HepG2 (cell line): ENCODE results near the gene CUEDC2. TPM values are rescaled to one million over a fixed set of nuclear protein-coding genes. Genes with fewer than 3 reads are reported as not detected.

Experiments
- ATF1 ChIP-seq: IDR thresholded peaks from 2 replicates; pipeline ENCODE4 v1.6.1; 2016; ENCODE audit warnings: mild to moderate bottlenecking, control low read depth
- ATM ChIP-seq: fragments of 450-650 bp; IDR thresholded peaks from 2 replicates; pipeline ENCODE4 v1.7.1; 2017; ENCODE audit warnings: mild to moderate bottlenecking, borderline replicate concordance
- HOXA9 ChIP-seq: sonication (generic); formaldehyde crosslinking; IDR thresholded peaks from 2 replicates; pipeline ENCODE4 v1.8.1; 2022; ENCODE audit warnings: missing genetic modification reagents, mild to moderate bottlenecking, moderate library complexity, borderline replicate concordance
- IRF1 ChIP-seq: sonication (generic); formaldehyde crosslinking; IDR thresholded peaks from 2 replicates; pipeline ENCODE4 v1.4.0; 2020; ENCODE audit warnings: low read depth, mild to moderate bottlenecking, missing genetic modification reagents
- MTF1 ChIP-seq: sonication (generic); formaldehyde crosslinking; IDR thresholded peaks from 2 replicates; pipeline ENCODE4 v1.5.0; 2020; ENCODE audit warnings: missing genetic modification reagents
- NFAT5 ChIP-seq: sonication (generic); formaldehyde crosslinking; IDR thresholded peaks from 2 replicates; pipeline ENCODE4 v1.4.0; 2020; ENCODE audit warnings: missing genetic modification reagents
- NFYB ChIP-seq: sonication (generic); formaldehyde crosslinking; IDR thresholded peaks from 2 replicates; pipeline ENCODE4 v1.4.0; 2020; ENCODE audit warnings: missing genetic modification reagents
- NRL ChIP-seq: sonication (generic); formaldehyde crosslinking; IDR thresholded peaks from 2 replicates; pipeline ENCODE4 v1.5.0; 2020; ENCODE audit warnings: missing genetic modification reagents, mild to moderate bottlenecking, moderate library complexity, borderline replicate concordance
- PHF20 ChIP-seq: sonication (generic); formaldehyde crosslinking; IDR thresholded peaks from 2 replicates; pipeline ENCODE4 v1.5.0; 2020; ENCODE audit warnings: mild to moderate bottlenecking, missing genetic modification reagents
- POGK ChIP-seq: sonication (generic); formaldehyde crosslinking; conservative IDR thresholded peaks from 2 replicates; pipeline ENCODE4 v1.8.0; 2022; ENCODE audit warnings: mild to moderate bottlenecking, moderate library complexity, missing genetic modification reagents
- SP2 ChIP-seq: sonication (generic); formaldehyde crosslinking; IDR thresholded peaks from 2 replicates; pipeline ENCODE4 v1.5.1; 2020; ENCODE audit warnings: mild to moderate bottlenecking, missing genetic modification reagents
- ZC3H13 ChIP-seq: sonication (generic); formaldehyde crosslinking; IDR thresholded peaks from 2 replicates; pipeline ENCODE4 v1.8.1; 2023; ENCODE audit warnings: mild to moderate bottlenecking, missing genetic modification reagents, moderate library complexity
- ZNF160 ChIP-seq: sonication (generic); formaldehyde crosslinking; IDR thresholded peaks from 2 replicates; pipeline ENCODE4 v1.8.0; 2022; ENCODE audit warnings: mild to moderate bottlenecking, inconsistent platforms, missing genetic modification reagents
- ZNF225 ChIP-seq: sonication (generic); formaldehyde crosslinking; IDR thresholded peaks from 2 replicates; pipeline ENCODE4 v1.4.0; 2020; ENCODE audit warnings: mild to moderate bottlenecking, missing genetic modification reagents
- ZNF362 ChIP-seq: sonication (generic); formaldehyde crosslinking; IDR thresholded peaks from 2 replicates; pipeline ENCODE4 v1.4.0; 2020; ENCODE audit warnings: missing genetic modification reagents, mild to moderate bottlenecking, borderline replicate concordance
- ZNF670 ChIP-seq: sonication (generic); formaldehyde crosslinking; IDR thresholded peaks from 2 replicates; pipeline ENCODE4 v1.8.0; 2022; ENCODE audit warnings: mild to moderate bottlenecking, missing genetic modification reagents, borderline replicate concordance
- ZNF720 ChIP-seq: sonication (generic); formaldehyde crosslinking; IDR thresholded peaks from 2 replicates; pipeline ENCODE4 v1.4.0; 2020; ENCODE audit warnings: missing genetic modification reagents
- ZSCAN22 ChIP-seq: sonication (generic); formaldehyde crosslinking; IDR thresholded peaks from 2 replicates; pipeline ENCODE4 v1.4.0; 2020; ENCODE audit warnings: mild to moderate bottlenecking, missing genetic modification reagents
- ZSCAN29 ChIP-seq: sonication (generic); formaldehyde crosslinking; conservative IDR thresholded peaks from 2 replicates; pipeline ENCODE4 v1.4.0; 2020; ENCODE audit warnings: mild to moderate bottlenecking, missing genetic modification reagents
- polyA plus RNA-seq, 8 experiments: library from polyadenylated mRNA; depleted of rRNA in 3 of 8; stranded (reverse) in 7 of 8; unstranded in 1 of 8; fragments of >200 nt; fragmentation: Illumina TruSeq in 4 of 8; extraction: Trizol in 4 of 8; gene quantifications; 2 replicates each; pipeline versions ENCODE4 v1.2.1 to v1.2.3, GENCODE V29; 2011 to 2016; ENCODE audit warnings: low read depth in 4 of 8, missing spikeins in 1 of 8, mixed read lengths in 1 of 8; ENCODE audit not compliant: insufficient read depth in 1 of 8
- total RNA-seq, 5 experiments: library from RNA; depleted of rRNA; stranded (reverse); fragments of >200 nt; fragmentation: Illumina TruSeq; extraction: Trizol; gene quantifications; 2 replicates each; pipeline ENCODE4 v1.2.3, GENCODE V29; 2016; ENCODE audit warnings: low read depth in 1 of 5

The CUEDC2 gene
- total and polyA plus RNA-seq, 2 of the 13 experiments (the other 11 are each of a cell fraction or from before 2014, with no cell fraction given), result 13.1 to 18.4 TPM

- TF ChIP-seq MTF1 (CRISPR knock-in tag), result peak; percentile 53; the same call in 1 of the 2 replicates
- no peak for TF ChIP-seq IRF1
- peak; percentile 18 for TF ChIP-seq ZNF225 (CRISPR knock-in tag)
- TF ChIP-seq ZNF160 (CRISPR knock-in tag), result peak; percentile 66; the same call in 1 of the 2 replicates
- TF ChIP-seq HOXA9 (CRISPR knock-in tag), result peak; percentile 4; the same call in 1 of the 2 replicates
- no peak for TF ChIP-seq SP2 (CRISPR knock-in tag)
- TF ChIP-seq PHF20, result peak; percentile 93
- TF ChIP-seq ZSCAN22 (CRISPR knock-in tag), result no peak; the same call in 1 of the 2 replicates
- TF ChIP-seq NRL (CRISPR knock-in tag), result peak; percentile 61; the same call in 1 of the 2 replicates
- TF ChIP-seq ZNF670 (CRISPR knock-in tag), result peak; percentile 65; the same call in 1 of the 2 replicates
- no peak for TF ChIP-seq ATM
- peak; percentile 53 for TF ChIP-seq NFYB (CRISPR knock-in tag)
- TF ChIP-seq POGK (CRISPR knock-in tag), result peak; percentile 70
- peak; percentile 74; the same call in 1 of the 2 replicates for TF ChIP-seq ZC3H13
- 0 out of 2 replicates have a peak, but pooled peaks have one; percentile 48 for TF ChIP-seq ATF1 (CRISPR knock-in tag)
- TF ChIP-seq ZNF720 (CRISPR knock-in tag), result no peak
- TF ChIP-seq ZSCAN29 (CRISPR knock-in tag), result peak; percentile 57; the same call in 1 of the 2 replicates
- TF ChIP-seq ZNF362 (CRISPR knock-in tag), result no peak
- TF ChIP-seq NFAT5, result peak; percentile 32
Observed at GRCh38 chr10:102420714-102421506, 11.5 kb downstream of the CUEDC2 start, which contains the start of gene FBXL15 (continued).
